Measurements from ENCODE around the gene CCDC13. TPM values are rescaled to one million over a fixed set of nuclear protein-coding genes. Genes with fewer than 3 reads are reported as not detected.

The CCDC13 gene
- total RNA-seq, 1 experiment from 2014 or later, result 0.41 TPM

GRCh38 chr3:42728668-42729364 lies 44.2 kb downstream of the CCDC13 start:
- no peak for DNase-seq
- ChIA-PET CTCF (no interaction called here), POLR2A (ENCODE audit: unreplicated experiment) (no interaction called here)
- Histone ChIP-seq H2AFZ (no peak overlapping the region), H3K4me3 (no peak overlapping the region), H3K36me3 (ENCODE audit: low read depth) (no peaks in the 10 kb centered on the region), H3K9me2 (ENCODE audit: insufficient read depth) (no peaks in the 10 kb centered on the region), H3K4me1 (replicated peaks; ENCODE audit: insufficient read depth) (no peaks in the 10 kb centered on the region), H3K9me3 (ENCODE audit: insufficient read depth, low read depth) (no peaks in the 10 kb centered on the region), H3K27me3 (ENCODE audit: insufficient read depth, low read depth) (no peaks in the 10 kb centered on the region), H3K79me2 (ENCODE audit: low read depth) (no peaks in the 10 kb centered on the region), H3K27ac (no peak overlapping the region), H4K20me1 (ENCODE audit: insufficient read depth) (no peaks in the 10 kb centered on the region), H3K4me2 (no peak overlapping the region), H3F3A (ENCODE audit: insufficient read depth, low read depth) (no peaks in the 10 kb centered on the region)
- intact Hi-C loops (cut with micrococcal nuclease; ENCODE audit: unreplicated experiment), result no loop called here
- BruUV-seq (replicated peaks), result no TSS peak
- TF ChIP-seq EZH2 (IDR thresholded peaks at IDR 0.05; ENCODE audit: low read depth) (no peak), CTCF (conservative IDR thresholded peaks at IDR 0.05) (no peak)

GRCh38 chr3:42728056-42728455 lies 45.0 kb downstream of the CCDC13 start:
- H3K4me2 ChIP-seq, result no peak overlapping the region
- ChIA-PET CTCF (no interaction called here), POLR2A (ENCODE audit: unreplicated experiment) (no interaction called here)
- H2AFZ ChIP-seq, result no peak overlapping the region
- H3K4me3 ChIP-seq, result no peak overlapping the region
- H3K27ac ChIP-seq, result no peak overlapping the region
- H3K9me2 ChIP-seq (ENCODE audit: insufficient read depth), result no peaks in the 10 kb centered on the region
- H3F3A ChIP-seq (ENCODE audit: insufficient read depth, low read depth), result no peaks in the 10 kb centered on the region
- no peaks in the 10 kb centered on the region for H3K9me3 ChIP-seq (ENCODE audit: insufficient read depth, low read depth)
- TF ChIP-seq EZH2 (IDR thresholded peaks at IDR 0.05; ENCODE audit: low read depth) (no peak), CTCF (conservative IDR thresholded peaks at IDR 0.05) (no peak)
- no peaks in the 10 kb centered on the region for H3K4me1 ChIP-seq (replicated peaks; ENCODE audit: insufficient read depth)
- no peaks in the 10 kb centered on the region for H3K27me3 ChIP-seq (ENCODE audit: insufficient read depth, low read depth)
- intact Hi-C loops (cut with micrococcal nuclease; ENCODE audit: unreplicated experiment), result no loop called here
- no peaks in the 10 kb centered on the region for H4K20me1 ChIP-seq (ENCODE audit: insufficient read depth)
- no peak for DNase-seq
- no TSS peak for BruUV-seq (replicated peaks)
- H3K79me2 ChIP-seq (ENCODE audit: low read depth), result no peaks in the 10 kb centered on the region
- no peaks in the 10 kb centered on the region for H3K36me3 ChIP-seq (ENCODE audit: low read depth)

GRCh38 chr3:42725454-42725853 lies 47.6 kb downstream of the CCDC13 start:
- no peak overlapping the region for H3K4me3 ChIP-seq
- no peaks in the 10 kb centered on the region for H4K20me1 ChIP-seq (ENCODE audit: insufficient read depth)
- H3K36me3 ChIP-seq (ENCODE audit: low read depth), result no peaks in the 10 kb centered on the region
- ChIA-PET CTCF (no interaction called here), POLR2A (ENCODE audit: unreplicated experiment) (no interaction called here)
- H3K27me3 ChIP-seq (ENCODE audit: insufficient read depth, low read depth), result no peaks in the 10 kb centered on the region
- no peak overlapping the region for H3K27ac ChIP-seq
- no peak for DNase-seq
- TF ChIP-seq EZH2 (IDR thresholded peaks at IDR 0.05; ENCODE audit: low read depth) (no peak), CTCF (conservative IDR thresholded peaks at IDR 0.05) (no peak)
- H3K4me2 ChIP-seq, result no peak overlapping the region
- no peaks in the 10 kb centered on the region for H3K9me2 ChIP-seq (ENCODE audit: insufficient read depth)
- no peaks in the 10 kb centered on the region for H3K4me1 ChIP-seq (replicated peaks; ENCODE audit: insufficient read depth)
- no peaks in the 10 kb centered on the region for H3F3A ChIP-seq (ENCODE audit: insufficient read depth, low read depth)
- H2AFZ ChIP-seq, result no peak overlapping the region
- H3K9me3 ChIP-seq (ENCODE audit: insufficient read depth, low read depth), result no peaks in the 10 kb centered on the region
- intact Hi-C loops (cut with micrococcal nuclease; ENCODE audit: unreplicated experiment), result no loop called here
- BruUV-seq (replicated peaks), result no TSS peak
- no peaks in the 10 kb centered on the region for H3K79me2 ChIP-seq (ENCODE audit: low read depth)
